GM19372 (cell line): ENCODE measurements around the gene MAP6.
"Not testable (repeated sequence)": the region's sequence is repeated elsewhere in the genome, so short reads cannot be mapped to it uniquely, and the experiment has no call there.

Experiments used
- ATAC-seq: cut with Tn5 transposase; IDR thresholded peaks from one replicate; pipeline ENCODE4 v1.9.1; 2021; ENCODE audit warnings: mild to moderate bottlenecking, low read depth, moderate library complexity; ENCODE audit not compliant: unreplicated experiment

Gene MAP6

DNA sequence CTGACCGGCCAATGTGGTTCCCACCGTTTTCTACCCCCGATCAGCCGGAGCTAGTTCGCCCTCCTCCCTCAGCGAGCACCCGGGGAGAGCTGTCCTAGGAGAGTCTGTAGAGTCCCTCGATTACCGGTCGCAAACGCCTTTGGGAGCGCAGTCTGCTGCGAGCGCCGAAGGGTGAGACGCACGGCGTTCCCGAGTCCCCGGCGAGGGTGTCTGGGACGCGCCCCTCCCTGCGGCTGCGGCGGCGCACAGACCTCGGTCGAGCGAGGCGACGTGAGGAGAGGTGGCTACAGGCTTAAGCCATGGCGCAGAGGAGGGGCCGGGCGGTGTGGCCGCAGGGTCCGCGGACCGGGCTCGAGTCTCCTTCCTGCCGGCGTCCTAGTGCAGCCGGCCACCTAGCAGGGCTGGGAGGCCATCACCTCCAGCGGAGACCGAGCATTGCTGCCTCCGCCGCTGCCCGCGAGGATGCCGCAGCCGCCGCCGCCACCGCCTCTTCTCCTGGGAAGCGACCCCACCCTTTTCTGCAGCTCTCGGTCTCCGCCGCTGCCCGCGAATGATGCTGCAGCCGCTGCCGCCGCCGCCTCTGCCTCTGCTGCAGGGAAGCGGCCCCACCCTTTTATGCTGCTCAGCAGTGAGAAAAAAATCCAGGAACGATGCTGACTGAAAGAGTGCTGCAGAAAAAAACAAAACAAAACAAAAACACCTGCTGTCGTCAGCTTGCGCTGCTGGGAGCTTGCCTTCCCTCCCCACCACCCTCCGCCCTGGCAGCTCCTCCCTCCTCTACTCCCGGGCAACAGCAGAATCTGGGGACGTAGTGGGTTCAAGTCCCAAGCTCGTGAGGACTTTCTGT, at the start of gene MAP6:
MAP6 (minus strand) TSS at position 588 of the 847 bp plus-strand sequence. CDS start 669 bp downstream, outside the sequence.
- ATAC-seq = no peak

- no peak for ATAC-seq
These were observed 49.0 kb upstream of the MAP6 start, which contains the start of gene MOGAT2 for GRCh38 chr11:75717608-75718418. Gene MOGAT2, plus strand, starts transcription at chr11:75717838. Its CDS starts 51 bp downstream, at chr11:75717889.

DNA sequence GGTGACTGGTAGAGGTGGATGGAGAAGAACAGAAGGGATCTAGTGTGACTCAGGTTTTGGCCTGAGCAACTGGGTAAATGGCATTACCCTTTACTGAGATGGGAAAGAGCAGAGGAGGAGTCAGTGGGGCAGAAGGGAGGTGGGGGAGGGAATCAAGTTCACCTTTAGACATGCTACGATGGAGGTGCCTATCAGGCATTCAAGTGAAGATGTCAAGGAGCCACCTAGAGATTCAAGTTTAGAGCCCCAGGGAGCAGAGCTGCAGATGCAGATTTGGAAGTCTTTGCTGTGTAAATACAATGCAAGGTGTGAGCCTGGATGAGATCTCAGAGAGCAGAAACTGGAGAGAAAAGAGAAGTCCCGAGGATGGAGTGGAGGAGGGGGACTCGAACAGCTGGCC, 47.8 kb upstream of the MAP6 start:
- ATAC-seq = no peak

DNA sequence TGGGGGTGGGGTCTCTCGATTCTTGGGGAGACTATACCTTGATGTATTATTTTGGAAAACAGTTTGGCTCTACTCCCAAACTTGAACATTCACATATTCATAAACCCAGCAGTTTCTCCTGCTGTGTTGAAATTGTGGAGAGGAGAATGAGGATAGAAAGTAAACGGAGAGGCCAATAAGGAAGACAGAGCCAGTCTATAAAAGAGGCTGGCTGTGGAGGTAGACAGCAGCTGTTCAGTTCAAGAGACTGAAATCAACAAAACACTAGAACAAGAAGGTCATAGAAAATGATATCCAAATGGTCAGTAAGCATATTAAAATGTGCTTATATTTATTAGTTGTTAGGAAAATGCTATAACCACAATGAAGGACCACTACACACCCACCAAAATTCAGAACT, 46.9 kb upstream of the MAP6 start:
- no peak for ATAC-seq

DNA sequence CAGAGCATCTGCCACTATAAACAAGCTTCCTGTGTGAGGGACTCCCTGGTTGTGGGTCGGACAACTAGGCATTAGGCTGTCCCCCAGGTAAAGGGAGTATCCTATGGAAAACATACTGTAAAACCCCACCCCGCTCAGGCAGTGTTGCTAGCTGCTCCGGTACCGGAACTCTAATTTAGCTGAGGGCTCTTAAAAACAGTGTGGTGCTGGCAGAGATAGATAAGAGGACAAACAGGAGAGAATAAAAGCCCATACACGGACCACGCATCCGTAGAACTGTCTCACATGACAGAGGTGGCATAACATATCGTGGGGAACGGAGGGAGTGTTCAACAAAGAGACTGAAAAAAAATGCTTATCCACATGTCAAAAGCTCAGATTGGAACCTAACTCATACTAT, 45.4 kb upstream of the MAP6 start:
- ATAC-seq = no peak

- ATAC-seq = no peak
These were observed 37.5 kb upstream of the MAP6 start for GRCh38 chr11:75706260-75706729.

DNA sequence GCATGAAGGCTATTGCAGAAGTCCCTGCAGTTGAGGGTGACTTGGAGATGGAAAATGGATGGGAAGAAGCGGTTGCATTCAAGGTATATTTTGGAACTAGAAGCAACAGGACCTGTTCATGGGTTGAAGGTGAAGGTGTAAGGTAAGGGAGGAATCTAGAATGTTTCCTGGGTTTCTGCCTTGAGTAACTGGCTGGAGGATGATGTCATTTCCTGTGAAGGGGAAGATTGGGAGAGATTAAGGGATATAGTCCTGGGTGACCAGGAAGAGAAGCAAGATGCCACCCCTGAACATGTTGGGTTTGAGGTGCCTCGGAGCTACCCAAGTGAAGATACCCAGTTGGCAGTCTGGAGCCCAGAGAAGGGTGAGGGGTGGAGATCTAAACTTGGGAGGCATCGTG, 36.7 kb upstream of the MAP6 start:
- ATAC-seq = no peak

GRCh38 chr11:75703695-75704237, 34.9 kb upstream of the MAP6 start:
- no peak for ATAC-seq

DNA sequence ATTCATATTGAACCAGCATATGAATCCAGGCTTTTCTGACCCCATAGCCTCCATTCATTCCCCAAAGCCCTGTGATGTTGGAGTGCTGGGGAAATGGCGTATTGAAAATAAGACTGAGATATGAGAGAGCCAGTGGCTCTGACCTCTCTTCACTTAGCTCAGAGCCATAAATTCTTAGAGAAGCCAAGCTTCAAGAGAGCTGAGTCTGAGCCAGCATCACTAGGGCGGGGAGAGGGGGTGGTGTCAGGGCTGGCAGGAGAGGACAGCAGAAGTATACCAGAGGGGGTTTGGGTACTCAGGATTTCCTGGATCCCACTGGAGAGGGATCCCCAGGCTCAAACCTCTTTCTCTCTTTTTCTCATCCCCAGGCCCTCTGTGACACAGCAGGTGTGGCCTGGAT, 32.1 kb upstream of the MAP6 start:
- no peak for ATAC-seq

GRCh38 chr11:75697906-75698581, 29.2 kb upstream of the MAP6 start:
- no peak for ATAC-seq

DNA sequence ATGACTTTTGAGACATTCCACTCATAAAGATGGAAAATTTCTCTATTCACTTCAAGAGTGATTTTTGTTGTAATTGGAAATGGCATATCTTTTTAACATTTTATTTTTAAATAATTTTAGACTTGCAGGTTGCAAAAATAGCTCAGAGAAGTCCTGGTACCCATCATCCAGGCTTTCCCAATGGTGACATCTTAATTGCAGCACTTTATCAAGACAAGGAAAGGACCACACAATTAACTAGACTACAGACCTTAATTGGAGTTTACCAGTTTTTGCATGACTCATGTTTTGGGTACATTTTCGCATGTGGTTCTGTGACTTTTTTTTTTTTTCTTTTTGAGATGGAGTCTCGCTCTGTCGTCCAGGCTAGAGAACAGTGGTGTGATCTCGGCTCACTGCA, 23.0 kb upstream of the MAP6 start:
- ATAC-seq = no peak

- ATAC-seq = no peak
These were observed 21.2 kb upstream of the MAP6 start for GRCh38 chr11:75689863-75690609.

GRCh38 chr11:75683856-75684255, 15.0 kb upstream of the MAP6 start:
- ATAC-seq = not testable (repeated sequence)

DNA sequence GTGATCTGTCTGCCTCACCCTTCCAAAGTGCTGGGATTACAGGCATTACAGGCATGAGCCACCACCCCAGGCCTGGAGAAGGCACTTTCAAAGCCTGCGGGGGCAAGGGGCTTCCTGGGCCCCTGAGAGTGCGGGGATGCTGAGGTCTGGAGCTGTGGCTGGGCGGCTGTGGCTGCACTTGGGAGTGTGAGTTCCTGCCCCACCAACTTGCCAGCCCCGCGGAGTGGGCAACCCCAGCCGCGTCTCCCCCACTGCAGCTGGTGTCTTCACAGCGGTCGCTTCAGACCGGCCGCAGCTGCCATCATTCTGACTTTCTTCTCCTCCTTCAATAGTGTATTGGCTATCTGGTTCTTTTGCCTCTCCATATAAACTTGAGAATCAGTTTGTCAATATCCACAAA, 10.7 kb upstream of the MAP6 start:
- ATAC-seq = no peak

GRCh38 chr11:75678620-75679259, 9.9 kb upstream of the MAP6 start:
- no peak for ATAC-seq

- ATAC-seq = no peak
These were observed 9.1 kb upstream of the MAP6 start for GRCh38 chr11:75677909-75678308.

DNA sequence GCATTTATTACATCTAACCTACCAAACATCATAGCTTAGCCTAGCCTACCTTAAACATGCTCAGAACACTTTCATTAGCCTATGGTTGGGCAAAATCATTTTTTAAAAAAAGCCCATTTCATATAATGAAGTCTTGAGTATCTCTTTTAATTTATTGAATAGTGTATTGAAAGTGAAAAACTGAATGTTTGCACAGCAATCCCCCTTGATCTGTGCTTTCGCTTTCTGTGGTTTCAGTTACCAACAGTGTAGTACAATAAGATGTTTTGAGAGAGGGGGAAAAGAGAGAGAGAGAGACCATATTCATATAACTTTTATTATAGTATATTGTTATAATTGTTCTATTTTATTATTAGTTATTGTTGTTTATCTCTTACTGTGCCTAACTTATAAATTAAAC, 8.4 kb upstream of the MAP6 start:
- no peak for ATAC-seq

DNA sequence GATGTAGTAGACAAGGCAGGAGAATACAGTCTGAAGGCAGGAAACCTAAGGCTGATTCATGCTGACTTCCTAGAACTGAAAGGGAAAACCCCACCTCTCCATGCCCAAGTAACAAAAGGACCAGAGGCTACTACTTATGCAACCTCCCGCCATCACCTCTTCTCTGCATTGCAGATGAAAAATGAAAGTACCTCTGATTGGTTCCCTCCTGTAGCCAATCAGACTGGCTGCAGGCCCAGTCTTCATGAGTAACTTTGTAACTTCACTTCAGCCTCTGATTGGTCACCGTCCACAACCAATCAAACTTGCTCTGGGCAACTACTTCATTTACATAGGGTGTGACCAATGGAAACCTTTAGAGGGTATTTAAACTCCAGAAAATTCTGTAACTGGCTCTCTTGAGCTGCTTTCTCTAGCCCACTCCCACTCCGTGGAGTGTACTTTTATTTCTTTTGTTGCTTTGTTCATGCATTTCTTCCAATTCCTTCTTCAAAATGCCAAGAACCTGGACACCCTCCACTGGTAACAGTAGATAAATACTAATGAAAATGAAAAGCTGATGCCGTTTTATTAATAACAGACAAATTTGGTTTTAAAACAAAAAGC, 5.2 kb upstream of the MAP6 start:
- ATAC-seq = no peak

- no peak for ATAC-seq
These were observed 897 bp downstream of the MAP6 start for GRCh38 chr11:75667831-75668450.
